Right forelimb (tissue), 1 donor: ENCODE data around the gene AMER2.

Experiments
- DNase-seq: peaks from one replicate; pipeline ENCODE4 v3.0.0-alpha.2; 2018

Gene AMER2

DNA sequence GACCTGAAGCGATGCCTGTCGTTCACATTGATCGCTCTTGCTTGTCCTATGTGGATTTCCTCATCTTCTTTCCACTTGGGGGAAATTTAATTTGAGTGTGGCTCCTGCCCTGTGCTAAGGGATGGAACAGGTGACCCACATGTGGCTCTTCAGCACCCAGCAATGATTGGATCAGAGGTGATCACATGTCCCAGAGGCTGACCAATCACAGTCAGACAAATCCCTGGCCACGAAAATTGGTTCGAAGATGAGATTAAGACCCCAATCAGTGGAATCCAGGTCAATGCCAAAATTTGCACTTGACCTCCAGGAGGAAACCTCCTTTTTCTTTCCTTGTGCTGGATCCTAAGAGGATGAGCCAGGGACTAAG lies 23.7 kb downstream of the AMER2 start:
- no peak for DNase-seq

DNA sequence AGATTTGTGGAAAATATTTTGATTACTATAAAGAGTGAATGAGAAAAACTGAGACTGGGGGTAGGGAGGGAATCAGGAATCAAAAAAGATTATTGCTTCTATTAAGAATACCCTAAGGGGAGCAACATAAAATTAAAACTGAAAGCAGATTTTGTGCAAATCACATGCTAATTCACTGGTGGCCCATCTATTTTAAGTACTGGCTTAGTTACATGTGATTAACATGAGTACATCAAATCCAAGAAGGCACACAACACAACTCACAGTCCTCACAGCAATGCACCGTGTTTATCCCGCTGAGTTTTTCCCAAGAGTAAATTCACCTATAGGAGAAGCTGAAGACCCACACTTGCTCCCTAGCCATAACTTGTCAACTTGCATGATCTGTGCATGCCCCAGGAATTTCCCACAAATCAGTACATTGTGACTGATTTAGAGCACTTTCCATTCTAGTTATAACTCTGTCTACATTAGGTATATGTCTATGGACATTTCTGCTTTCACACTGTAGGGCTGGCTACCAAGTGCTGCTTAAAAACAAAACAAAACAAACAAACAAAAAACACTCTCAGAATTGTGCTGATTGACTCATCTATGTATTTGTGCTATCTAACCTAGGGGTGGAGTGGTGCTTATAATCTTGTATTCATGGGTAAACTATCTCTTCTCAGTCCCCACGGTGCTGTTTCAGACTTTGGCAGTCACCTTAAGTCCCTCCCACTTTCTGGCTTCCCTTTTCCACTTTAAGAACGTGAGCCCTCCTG lies 24.3 kb downstream of the AMER2 start:
- no peak for DNase-seq

DNA sequence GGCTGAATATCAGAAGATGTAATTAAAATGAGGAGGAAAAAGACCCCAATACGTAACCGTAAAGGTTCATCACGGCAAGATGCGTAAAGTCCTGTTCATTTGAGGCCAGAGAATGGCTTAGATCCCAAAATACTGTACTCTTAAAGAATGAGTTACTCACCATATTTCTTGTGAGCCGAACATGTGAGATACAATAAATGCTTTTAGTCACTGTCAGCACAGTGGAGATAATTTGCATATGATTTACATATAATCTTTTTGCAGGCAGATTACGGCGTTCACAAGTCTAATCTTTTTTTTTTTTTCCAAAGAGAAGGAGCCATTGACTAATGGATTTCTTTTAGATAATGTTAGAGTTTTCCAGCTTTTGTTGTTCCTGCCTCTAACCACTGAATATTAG lies 28.4 kb downstream of the AMER2 start:
- DNase-seq = no peak

DNA sequence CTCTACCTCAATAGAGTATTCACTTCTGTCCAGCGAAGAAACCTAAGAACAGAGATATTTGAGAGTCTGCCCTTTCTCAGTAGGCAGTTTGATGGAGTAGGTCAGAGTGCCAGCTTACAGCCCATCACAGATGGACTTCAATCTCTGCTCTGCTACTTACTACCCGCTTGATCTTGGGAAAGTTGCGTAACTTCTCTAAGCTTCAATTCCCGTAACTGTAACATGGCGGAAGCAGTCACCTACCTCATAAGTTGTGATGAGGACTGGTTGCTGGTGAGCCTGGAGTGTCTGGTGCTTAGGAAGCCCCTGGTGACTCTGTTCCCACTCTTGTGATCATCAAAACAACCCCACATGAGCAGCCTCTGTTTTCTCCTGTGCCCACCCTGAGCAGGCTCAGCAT lies 31.0 kb downstream of the AMER2 start:
- DNase-seq = no peak

DNA sequence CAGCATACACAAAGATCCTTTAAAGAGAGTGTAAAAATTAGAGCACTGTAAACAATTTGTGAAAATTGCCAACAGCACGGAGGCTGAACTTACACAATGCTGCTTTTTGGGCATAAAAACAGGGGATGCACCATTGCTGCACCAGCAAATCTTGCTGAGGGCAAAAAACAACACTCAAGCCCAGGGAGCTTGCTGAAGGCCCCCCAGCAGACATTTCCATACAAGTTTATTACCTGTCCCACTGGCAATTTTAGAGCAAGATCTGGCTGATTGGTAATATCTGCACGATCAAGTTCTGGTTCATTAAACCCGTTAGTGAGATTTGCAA lies 34.3 kb downstream of the AMER2 start:
- DNase-seq = no peak

DNA sequence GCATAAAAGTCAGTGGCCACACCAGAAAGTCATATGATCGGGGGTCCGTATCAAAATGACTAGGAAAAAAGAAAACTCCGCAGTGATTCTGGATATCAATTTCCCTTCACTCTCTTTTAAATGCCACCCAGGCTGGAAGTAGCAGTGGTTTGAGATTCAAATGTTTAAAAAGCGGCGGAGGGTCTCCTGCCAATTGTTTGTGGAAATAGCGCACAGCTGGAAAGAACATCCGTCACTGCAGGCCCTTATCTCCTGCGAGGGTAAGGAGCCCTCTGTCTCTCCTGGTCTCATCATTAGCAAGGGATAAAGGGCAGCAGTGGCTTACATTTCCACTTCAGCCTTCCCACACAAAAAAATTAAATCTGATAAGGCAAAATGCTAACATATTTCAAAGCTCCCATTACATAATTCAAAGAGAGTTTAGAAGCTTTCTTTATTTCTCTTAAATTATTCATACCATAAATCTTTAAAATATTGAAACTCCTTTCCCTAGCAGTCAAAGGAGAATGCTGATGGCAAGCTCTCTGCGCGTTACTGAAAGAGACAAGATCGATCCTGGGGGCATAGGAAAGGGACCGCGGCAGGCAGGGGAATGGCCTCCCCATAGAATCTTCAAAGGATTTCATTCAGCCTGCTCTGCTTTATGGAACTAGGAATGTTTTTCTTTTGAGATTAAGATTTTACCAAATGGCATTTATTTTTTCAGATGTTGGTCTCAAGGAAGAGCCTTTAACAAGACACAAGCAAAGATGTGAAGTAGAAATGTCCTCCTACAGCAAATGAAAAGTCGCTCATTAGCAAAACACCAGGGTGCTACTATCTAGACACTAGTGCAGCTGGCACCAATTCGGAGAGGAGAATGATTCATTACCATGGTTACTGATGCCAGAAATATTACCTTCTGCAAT lies 35.0 kb downstream of the AMER2 start:
- DNase-seq = no peak

DNA sequence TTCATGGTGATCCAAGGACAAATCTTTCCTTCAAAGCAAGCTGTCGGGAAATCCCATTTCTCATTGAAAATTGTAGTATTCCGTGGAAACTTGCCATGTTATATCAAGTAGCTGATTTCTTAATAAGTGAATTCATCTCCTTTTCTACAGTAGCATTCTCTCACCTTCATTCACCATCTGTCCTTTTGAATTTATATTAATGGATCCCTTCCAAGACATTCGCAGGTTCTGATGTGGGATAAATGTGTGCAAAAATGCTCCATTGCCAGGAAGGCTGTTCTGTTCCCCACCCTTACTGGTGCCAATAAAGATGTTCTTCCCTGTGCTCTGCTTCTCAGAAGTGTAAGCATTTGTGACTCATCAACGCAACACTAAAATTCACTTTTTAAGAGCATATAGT lies 36.2 kb downstream of the AMER2 start:
- no peak for DNase-seq

DNA sequence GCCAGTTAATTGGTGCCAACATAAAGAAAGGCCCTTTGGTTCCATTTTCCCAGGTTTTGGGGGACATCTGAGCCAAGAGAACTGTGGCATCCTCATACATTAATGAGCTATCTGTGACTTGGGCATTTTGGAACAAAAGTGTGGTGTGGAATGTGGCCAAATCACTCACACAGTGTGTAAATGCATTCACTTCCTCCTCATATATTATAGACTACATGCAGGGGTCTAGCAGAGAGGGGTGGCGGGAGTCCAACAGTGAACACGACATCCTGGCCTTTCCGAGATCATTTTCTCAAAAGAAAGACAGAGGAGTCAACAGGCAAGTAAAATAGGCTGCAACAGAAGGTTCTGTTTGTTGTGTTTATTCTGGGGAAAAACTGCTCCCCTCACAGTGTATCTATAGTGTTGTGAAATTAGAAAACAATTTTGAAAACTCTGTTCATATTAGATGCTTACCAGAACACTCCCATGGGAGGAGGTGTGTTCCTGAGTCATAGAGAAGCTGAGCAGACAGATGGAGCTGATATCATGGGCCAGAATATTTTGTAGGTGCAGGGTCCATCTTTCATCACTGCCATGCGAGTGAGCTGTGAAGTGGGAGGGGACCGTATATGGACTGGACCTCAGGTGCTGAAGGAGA lies 39.2 kb downstream of the AMER2 start:
- no peak for DNase-seq

DNA sequence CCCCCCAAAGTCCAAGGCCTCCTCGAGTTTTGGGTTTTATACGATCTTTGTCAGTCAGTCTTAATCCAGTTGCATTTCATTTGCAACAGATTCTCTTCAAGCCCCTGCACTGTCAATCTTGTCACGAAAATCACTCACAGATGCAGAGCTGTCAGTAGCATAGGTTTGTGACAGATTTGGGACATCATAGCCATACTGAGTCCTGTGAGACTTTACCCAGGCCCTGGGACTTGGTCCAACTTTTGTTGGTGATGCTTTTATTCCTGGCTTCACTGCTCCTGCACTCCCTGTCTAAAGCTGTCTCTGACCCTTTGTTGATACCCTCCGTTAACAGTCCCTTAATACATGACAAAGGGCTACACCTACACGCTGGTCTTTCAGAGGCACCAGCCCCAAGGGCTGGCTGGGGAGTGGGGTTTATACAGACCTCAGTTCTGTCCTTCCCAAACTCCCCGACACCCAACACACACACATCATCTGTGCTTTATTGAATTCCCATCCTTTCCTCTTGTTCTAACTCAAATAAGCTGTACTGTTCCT lies 40.1 kb downstream of the AMER2 start:
- no peak for DNase-seq

DNA sequence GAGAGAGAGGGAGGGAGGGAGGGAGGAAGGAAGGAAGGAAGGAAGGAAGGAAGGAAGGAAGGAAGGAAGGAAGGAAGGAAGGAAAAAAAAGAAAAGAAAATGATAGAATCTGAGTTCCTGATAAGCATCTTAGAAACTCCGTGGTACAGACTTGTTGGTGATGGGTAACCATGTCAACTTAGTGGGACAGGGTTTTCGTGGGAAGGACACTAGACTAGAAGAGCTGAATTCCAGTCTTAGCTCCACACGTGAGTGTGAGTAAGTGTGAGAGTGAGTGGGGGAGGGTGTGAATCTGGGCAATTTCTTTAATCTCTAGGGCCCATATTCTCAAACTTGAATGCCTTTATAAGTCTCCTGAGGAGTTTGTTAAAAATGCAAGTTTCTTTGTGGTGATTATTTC lies 41.1 kb downstream of the AMER2 start:
- DNase-seq = no peak

DNA sequence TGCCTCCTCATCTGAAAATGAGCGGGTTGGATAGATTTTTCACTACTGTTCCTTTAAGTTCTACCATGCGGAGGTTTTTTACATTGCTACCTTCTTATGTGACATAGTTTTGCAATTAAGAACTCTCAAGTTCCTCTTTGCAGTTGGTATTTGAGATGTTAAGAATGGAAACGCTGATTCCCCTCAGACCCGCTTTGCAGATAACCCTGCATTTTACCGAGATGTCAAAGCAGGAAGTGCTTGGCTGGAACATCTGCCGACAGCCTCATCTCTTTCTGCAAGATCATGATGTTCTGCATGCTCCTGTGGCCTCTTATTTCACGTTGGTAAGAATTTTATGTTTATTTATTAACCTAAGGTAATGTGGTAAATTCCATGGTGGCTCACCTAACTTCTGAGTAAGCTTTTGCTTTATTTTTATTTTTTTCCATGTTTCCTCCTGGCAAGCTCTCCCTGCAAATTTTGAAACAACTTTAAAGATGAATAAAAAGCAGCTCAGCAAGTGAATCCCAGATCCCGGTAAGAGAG lies 53.6 kb downstream of the AMER2 start:
- no peak for DNase-seq

DNA sequence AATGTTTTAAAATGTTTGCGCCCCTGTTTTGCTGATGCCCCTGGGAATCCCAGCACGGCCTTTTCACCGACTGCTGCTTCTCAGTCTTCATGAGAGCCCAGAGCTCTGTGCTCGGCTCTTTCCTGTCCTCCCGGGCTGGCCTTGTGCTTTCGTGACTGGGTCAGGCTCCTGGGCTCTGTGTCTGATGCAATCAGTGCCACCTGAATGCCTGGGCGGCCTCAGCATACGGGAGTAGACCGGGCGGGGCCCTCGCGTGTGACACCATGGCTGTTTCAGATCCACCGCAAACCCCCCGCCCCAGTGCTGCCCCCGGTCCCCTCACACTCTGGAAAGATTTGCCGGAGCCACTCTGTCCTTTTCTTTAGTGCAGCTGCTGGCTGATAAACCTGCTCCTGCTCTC lies 54.8 kb downstream of the AMER2 start:
- DNase-seq = no peak

DNA sequence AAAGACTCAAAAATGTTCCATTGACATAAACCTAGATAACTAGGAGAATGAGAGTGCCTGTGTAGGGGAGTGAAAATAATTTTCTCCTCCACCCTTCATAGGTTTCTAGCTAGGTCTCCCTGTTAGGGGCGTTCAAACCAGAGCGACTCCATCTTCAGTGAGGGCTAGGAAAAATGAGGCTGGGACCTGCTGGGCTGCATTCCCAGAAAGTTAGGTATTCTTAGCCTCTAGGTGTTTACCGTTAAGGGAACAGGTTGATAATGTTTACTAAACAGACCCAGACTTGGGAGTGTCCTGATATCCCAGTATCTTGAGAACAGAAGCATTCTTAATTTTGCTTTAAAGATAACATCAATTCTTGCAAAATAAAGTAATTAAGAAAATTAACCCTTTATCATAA lies 56.0 kb downstream of the AMER2 start:
- no peak for DNase-seq

DNA sequence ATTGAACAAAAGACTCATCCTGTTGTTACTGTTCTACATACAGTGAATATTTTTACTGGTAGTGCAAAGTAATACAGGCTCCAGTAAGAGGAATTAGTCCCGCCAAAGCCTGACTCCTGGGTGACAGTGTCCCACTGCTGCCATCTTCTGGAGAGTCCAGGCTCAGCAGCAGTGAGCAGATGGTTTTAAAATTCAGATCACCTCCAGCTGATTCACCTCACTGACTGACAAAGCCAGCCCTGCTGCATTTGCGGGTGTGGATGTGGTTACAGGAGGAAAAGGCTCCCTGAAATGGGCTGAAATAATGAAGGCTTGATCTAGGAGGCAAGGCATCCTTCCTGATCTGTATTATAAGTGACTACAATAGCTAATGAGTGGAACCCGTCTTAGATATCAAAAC lies 57.9 kb downstream of the AMER2 start:
- DNase-seq = peak; percentile 78

DNA sequence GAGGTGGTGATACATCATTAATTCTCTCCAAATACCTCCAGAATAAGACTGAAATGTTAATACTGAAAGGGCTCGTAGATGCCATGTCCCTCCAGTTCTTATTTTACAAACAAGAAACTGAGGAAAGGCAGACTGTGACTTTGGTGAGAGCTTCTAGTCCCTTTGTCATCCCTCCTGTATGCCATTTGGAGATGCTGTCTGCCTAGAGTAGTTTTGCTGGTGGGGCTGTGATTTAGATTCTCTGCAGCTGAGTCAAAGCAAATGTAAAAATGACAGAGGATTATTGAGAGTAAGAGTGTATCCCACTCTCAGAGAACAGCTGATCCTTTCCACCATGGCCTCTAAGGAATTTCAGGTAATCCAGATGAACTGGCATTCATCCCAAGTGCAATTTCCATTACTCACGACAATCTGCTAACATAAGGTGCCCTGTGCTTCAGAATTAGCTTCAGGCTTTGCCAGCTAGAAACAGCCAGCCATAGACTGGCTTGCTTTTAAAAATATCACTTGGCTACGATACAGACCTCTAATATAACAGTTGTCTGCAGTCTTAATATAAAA lies 59.3 kb downstream of the AMER2 start:
- DNase-seq = no peak
